NOMO-1 (cell line): ENCODE data around the gene PCARE.
"Not testable (repeated sequence)": the region's sequence is repeated elsewhere in the genome, so short reads cannot be mapped to it uniquely, and the experiment has no call there.

Experiments
- DNase-seq, 2 experiments: peaks; one replicate each; lab custom pipeline; 2025; ENCODE audit not compliant: unreplicated experiment in 2 of 2; lab: John Stamatoyannopoulos, UW

PCARE gene

GRCh38 chr2:29074411-29074810, at the start of gene PCARE:
PCARE (minus strand) TSS chr2:29074523; CDS start chr2:29074261, 262 bp downstream.
- DNase-seq, result no peak

GRCh38 chr2:29123617-29124349, 49.5 kb upstream of the PCARE start:
- no peak for DNase-seq

DNA sequence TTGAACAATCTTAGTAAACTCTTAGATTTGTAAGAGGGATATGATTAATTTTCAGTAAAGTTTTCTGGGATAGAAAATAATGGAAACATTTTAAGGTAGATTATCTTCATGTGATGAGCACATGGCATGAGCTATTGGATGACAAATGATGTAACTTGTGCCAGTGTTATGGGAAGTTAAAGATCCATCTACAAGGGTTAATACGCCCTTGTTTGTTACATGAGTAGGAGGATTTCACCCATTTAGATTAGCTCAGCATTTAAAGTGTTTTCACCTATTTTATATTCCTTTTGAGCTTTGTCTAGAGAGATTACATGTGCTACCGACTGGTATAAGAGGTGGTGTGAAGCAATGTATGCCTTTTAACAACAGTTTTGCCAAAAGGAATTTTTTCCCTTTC, 46.5 kb upstream of the PCARE start:
- DNase-seq, result no peak

DNA sequence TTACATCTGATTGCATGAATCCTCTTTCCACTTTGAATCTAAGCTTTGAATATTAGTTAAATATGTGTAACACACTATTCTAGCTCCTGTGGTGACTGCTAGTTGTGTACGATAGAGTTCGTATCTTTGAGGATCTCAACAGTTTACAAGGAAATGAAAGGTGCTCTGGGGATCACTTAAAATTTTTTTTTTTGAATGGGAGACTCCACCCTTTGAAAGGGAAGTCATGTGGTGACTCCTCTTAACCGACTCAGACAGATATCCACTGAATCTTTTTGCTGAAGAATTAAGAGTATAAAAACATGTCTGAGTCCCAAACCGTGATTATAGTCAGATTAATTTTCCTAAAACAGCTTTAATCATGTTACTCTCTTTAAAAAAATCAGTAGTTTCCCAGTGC, 44.9 kb upstream of the PCARE start:
- DNase-seq, result no peak

- DNase-seq, result no peak
Measured at GRCh38 chr2:29117636-29118303, 43.4 kb upstream of the PCARE start.

- peak in 1 of 2 experiments; percentile 19 for DNase-seq
Measured at GRCh38 chr2:29115797-29116781, 41.8 kb upstream of the PCARE start.

- DNase-seq, result no peak
Measured at GRCh38 chr2:29114946-29115609, 40.8 kb upstream of the PCARE start, which contains the start of gene CLIP4. CLIP4 (plus strand) TSS chr2:29115415; CDS start chr2:29121389, 5,974 bp downstream.

GRCh38 chr2:29114586-29114945, 40.2 kb upstream of the PCARE start:
- no peak for DNase-seq

- peak; percentile 57 to 61 for DNase-seq
Measured at GRCh38 chr2:29113891-29114321, 39.6 kb upstream of the PCARE start.

DNA sequence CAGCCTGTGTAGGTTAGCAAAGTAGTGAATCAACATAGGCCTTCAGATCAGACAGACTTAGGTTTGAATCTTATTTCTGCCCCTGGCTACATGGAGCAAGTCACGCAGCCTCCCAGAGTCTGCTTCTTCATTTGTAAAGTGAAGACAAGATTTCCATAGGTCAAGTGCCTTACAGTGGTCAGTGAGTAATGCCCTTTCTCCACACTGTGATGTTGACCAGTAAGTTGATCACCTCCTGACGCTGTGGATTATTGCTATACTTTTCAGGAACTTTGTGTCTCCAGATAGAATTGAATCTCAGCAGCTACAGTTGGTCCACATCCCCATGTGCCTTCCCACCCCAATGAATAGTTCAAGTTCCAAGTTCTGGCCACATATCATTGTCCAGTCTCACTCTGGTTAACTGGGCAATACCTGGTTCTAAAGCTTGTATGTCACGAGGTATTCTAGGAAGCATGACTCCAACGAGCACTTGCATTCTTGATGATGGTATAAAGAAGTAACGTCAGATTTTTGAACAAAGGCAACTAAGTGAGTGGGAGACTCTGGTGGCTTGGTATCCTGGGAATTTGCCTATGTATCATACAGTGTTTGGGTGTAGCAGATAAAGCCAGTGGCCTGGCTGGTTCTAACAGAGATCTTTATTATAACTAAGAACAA, 38.8 kb upstream of the PCARE start:
- no peak for DNase-seq

- DNase-seq, result no peak
Measured at GRCh38 chr2:29112379-29112778, 38.1 kb upstream of the PCARE start.

DNA sequence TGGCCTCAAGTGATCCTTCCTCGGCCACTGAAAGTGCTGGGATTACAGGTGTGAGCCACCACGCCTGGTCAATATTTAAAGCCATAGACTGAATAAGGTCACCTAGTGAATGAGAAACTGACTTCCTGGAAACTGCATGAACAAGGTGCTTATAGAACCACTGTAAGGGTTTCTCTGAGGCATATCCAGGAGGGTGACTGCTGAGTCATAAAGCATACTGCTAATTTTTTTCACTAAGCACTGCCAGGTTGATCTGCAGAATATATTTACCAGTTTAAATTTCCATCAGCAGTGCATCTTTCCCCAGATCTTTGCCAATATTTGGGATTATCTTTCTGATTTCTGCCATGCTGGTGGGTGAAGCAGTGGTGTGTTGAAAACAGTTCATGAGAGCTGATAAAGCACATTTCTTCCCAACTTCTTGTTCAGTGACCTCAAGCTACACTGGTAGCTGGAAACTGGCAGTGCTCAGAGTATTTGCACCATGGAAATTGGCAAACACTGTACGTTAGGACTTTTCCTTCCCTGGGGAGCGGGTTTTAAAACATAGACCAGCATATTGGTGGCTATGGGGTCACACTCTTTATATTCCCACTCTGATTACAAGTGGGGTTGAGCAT, 36.7 kb upstream of the PCARE start:
- no peak for DNase-seq

GRCh38 chr2:29109246-29109645, 34.9 kb upstream of the PCARE start:
- no peak for DNase-seq

DNA sequence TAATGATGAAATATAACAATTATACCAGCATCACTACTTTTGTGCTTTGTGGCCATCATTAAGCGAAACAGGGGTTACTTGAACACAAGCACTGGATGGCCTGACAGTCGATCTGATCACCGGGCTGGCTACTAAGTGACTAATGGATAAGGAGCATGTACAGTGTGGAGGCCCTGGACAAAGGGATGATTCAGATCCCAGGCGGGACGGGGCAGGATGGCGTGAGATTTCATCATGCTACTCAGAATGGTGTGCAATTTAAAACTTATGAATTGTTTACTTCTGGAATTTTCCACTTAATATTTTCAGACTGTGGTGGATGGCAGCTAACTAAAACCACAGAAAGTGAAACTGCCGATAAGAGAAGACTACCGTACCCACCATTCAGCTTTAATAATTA, 33.9 kb upstream of the PCARE start:
- DNase-seq, result no peak

DNA sequence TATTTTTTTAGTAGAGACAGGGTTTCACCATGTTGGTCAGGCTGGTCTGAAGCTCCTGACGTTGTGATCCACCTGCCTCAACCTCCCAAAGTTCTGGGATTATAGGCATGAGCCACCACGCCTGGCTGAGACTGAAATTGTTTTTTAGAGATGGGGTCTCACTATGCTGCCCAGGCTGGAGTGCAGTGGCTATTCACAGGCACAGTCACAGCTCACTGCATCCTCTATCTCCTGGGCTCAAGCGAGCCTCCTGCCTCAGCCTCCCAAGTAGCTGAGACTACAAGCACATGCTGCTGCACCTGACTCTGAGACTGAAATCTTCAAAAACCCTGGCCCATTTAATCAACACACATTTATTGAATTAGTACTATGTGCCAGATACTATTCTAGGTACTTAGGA, 33.2 kb upstream of the PCARE start:
- not testable (repeated sequence) for DNase-seq

DNA sequence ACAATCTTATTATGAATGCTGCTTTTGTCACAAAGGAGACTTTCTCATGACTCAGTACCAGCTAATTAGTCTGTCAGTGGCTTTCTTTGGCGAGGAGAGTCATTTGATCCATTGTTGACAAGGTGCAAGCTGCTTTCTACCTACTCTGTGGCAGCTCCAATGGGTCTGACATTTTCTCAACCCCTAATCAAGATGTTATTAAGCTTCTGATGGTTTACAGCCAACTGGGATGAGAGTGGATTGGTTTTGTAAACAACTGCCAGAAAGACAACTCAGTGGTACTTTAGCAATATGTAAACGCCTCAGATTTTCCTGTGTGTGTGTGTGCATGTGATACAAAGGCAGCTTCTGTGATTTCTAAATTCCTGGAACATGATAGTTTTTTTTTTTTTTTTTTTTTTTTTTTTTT, 32.7 kb upstream of the PCARE start:
- DNase-seq, result no peak

- DNase-seq, result no peak
Measured at GRCh38 chr2:29106256-29106655, 31.9 kb upstream of the PCARE start.

GRCh38 chr2:29105375-29105774, 31.1 kb upstream of the PCARE start:
- no peak for DNase-seq

GRCh38 chr2:29104688-29105087, 30.4 kb upstream of the PCARE start:
- no peak for DNase-seq

GRCh38 chr2:29100564-29100963, 26.2 kb upstream of the PCARE start:
- DNase-seq, result no peak
